Esophagus muscularis mucosa (tissue), 4 donors: Measurements from ENCODE around the gene TMEM33. TPM values are rescaled to one million over a fixed set of nuclear protein-coding genes. Genes with fewer than 3 reads are reported as not detected.

ENCODE experiments used
- DNase-seq: peaks from one replicate; pipeline ENCODE4 v3.0.0-alpha.2; 2017; ENCODE audit errors: extremely low spot score
- H3K27ac ChIP-seq, 4 donors: fragments of 200-600 bp; sonication (generic); replicated peaks in 1 of 4; 1 replicate in 3 of 4; 2 replicates in 1 of 4; pipeline ENCODE4 v1.5.1; 2016 to 2019; ENCODE audit warnings: mild to moderate bottlenecking in 1 of 4
- H3K27me3 ChIP-seq, 4 donors: fragments of 200-600 bp; sonication (generic); one replicate each; pipeline versions ENCODE4 v1.5.1 to v1.6.0; 2016 to 2019
- H3K36me3 ChIP-seq, 4 donors: fragments of 200-600 bp; sonication (generic); one replicate each; pipeline ENCODE4 v1.5.1; 2016 to 2019
- H3K4me1 ChIP-seq, 4 donors: fragments of 200-600 bp; sonication (generic); one replicate each; pipeline ENCODE4 v1.5.1; 2016 to 2019
- H3K4me3 ChIP-seq, 4 donors: fragments of 200-600 bp; sonication (generic); 1 replicate in 2 of 4; 2 replicates in 2 of 4; pipeline ENCODE4 v1.5.1; 2016 to 2019; ENCODE audit warnings: mild to moderate bottlenecking in 4 of 4, moderate library complexity in 1 of 4
- H3K9me3 ChIP-seq, 4 donors: fragments of 200-600 bp; sonication (generic); 1 replicate in 3 of 4; 2 replicates in 1 of 4; pipeline ENCODE4 v1.5.1; 2016 to 2019
- EP300 ChIP-seq: sonication (generic); formaldehyde crosslinking; IDR thresholded peaks from one replicate; pipeline ENCODE4 v1.6.1; 2017; ENCODE audit warnings: antibody characterized with exemption
- POLR2A ChIP-seq: fragments of 450-650 bp; IDR thresholded peaks from one replicate; pipeline ENCODE4 v1.6.1; 2017; ENCODE audit warnings: antibody characterized with exemption, moderate library complexity, mild to moderate bottlenecking, low read depth
- POLR2AphosphoS5 ChIP-seq, 2 donors: sonication (generic); formaldehyde crosslinking; IDR thresholded peaks; one replicate each; pipeline ENCODE4 v1.6.1; 2017; ENCODE audit warnings: antibody characterized with exemption in 2 of 2
- WGBS: methylation state at CpG from one replicate; pipeline ENCODE4 v1.1.5; 2018; 5-methylcytosine and 5-hydroxymethylcytosine counted together
- intact Hi-C: fragments of 100-400 bp; cut with DNase I; formaldehyde crosslinking; loops from one replicate; pipeline ENCODE4 v1.15.1; 2023
- total RNA-seq, 4 donors: library from RNA; depleted of rRNA; stranded (reverse); fragments of >200 nt; gene quantifications; one replicate each; pipeline versions ENCODE4 v1.1.0 to v1.2.1, GENCODE V29; 2016
- TF ChIP-seq, protein P1 (sequence below), 3 experiments: fragments of 200-600 bp in 2 of 3; fragments of 450-650 bp in 1 of 3; sonication (generic) in 2 of 3; IDR thresholded peaks; one replicate each; pipeline ENCODE4 v1.5.1; 2017 to 2019; ENCODE audit warnings: antibody characterized with exemption in 3 of 3, mild to moderate bottlenecking in 2 of 3, moderate library complexity in 1 of 3

Gene TMEM33
- total RNA-seq, 4 donors from 2014 or later, result 15.4 to 34.8 (median 26.3) TPM

DNA sequence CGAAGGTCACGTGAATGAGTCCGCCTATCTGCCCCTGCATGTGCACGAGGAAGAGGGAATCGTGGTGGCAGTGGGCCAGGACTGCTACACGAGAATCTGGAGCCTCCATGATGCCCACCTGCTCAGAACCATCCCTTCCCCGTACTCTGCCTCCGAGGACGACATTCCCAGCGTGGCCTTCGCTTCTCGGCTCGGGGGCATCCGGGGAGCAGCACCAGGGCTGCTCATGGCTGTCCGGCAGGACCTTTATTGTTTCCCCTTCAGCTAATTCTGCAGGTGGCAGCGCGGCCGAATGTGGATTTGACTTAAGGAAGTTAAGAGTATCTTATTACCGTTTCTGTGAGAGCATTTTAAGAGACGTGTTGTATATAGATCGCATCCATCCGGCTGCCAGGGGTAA is 47.5 kb downstream of the TMEM33 start:
- Histone ChIP-seq H3K27ac (no peak overlapping the region), H3K4me1 (no peaks in the 10 kb centered on the region), H3K36me3 (no peaks in the 10 kb centered on the region), H3K4me3 (no peak overlapping the region), H3K27me3 (no peaks in the 10 kb centered on the region), H3K9me3 (no peaks in the 10 kb centered on the region)
- DNase-seq, result no peak
- intact Hi-C loops, result no loop called here
- WGBS, result 92% methylated on average over 13 of the region's 22 CpGs
- TF ChIP-seq EP300 (no peak), POLR2AphosphoS5 (IDR thresholded peaks at IDR 0.05) (no peak)
- TF ChIP-seq, protein P1, sequence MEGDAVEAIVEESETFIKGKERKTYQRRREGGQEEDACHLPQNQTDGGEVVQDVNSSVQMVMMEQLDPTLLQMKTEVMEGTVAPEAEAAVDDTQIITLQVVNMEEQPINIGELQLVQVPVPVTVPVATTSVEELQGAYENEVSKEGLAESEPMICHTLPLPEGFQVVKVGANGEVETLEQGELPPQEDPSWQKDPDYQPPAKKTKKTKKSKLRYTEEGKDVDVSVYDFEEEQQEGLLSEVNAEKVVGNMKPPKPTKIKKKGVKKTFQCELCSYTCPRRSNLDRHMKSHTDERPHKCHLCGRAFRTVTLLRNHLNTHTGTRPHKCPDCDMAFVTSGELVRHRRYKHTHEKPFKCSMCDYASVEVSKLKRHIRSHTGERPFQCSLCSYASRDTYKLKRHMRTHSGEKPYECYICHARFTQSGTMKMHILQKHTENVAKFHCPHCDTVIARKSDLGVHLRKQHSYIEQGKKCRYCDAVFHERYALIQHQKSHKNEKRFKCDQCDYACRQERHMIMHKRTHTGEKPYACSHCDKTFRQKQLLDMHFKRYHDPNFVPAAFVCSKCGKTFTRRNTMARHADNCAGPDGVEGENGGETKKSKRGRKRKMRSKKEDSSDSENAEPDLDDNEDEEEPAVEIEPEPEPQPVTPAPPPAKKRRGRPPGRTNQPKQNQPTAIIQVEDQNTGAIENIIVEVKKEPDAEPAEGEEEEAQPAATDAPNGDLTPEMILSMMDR (IDR thresholded peaks at IDR 0.05), result no peak

DNA sequence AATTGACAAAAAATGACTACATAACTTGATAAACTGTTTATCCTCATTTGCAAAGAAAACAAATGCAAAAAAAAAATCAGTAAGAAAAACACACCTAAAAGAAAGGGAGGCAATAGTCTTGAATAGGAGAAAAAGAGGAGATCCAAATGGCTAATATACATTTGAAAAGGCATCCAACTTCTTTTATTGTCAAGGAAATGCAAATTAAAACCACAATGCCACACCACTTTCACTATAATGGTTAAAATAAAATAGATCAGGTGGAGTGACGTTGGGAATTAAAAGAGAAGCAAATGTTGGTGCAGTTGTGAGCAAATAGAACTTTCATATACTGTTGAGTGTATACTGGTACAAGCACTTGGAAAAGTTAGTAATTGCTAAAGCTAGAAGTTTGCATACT is 49.9 kb downstream of the TMEM33 start:
- Histone ChIP-seq H3K9me3 (no peaks in the 10 kb centered on the region), H3K36me3 (no peaks in the 10 kb centered on the region), H3K4me3 (no peak overlapping the region), H3K27ac (no peak overlapping the region), H3K4me1 (peaks cover 3 to 11% (median 9%) of the 10 kb centered on the region in 4 donors), H3K27me3 (no peaks in the 10 kb centered on the region)
- TF ChIP-seq, protein P1 (IDR thresholded peaks at IDR 0.05), result no peak
- TF ChIP-seq POLR2AphosphoS5 (IDR thresholded peaks at IDR 0.05) (no peak), POLR2A (no peak), EP300 (no peak)
- WGBS, result 44% methylated on average over 1 of the region's 1 CpG
- no peak for DNase-seq
- intact Hi-C loops, result no loop called here

DNA sequence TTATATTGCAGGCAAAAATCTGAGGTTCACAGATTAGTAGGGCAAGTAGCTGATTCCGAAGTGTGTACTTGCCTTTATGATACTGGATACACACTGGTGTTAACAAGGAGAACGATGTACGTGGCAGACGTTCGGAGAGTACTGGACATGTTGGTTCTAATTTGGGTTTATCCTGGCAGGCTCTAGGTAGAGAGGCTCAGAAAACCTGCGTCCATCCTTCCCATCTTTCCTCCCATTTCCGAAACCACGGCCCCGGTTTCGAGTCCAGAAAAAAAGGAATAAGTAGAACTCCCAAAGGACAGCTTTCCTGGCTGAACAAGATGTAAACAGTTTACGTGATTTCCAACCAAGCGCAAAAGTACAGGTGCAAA is 54.8 kb downstream of the TMEM33 start:
- intact Hi-C loops, result loop anchor here (5.0 kb wide), 1 partner anchor 53 kb away; the partner anchor contains the start of gene TMEM33
- WGBS, result under 1% methylated on average over 12 of the region's 12 CpGs
- no peak for DNase-seq
- Histone ChIP-seq H3K36me3 (no peaks in the 10 kb centered on the region), H3K4me3 (peak overlapping the region; percentile 78 to 99 (median 84)), H3K4me1 (peaks cover 27 to 34% (median 33%) of the 10 kb centered on the region in 4 donors), H3K27ac (peak overlapping the region; percentile 87 to 90 (median 88)), H3K27me3 (no peaks in the 10 kb centered on the region), H3K9me3 (no peaks in the 10 kb centered on the region)
- TF ChIP-seq POLR2AphosphoS5 (IDR thresholded peaks at IDR 0.05) (no peak), POLR2A (no peak), EP300 (no peak)
- TF ChIP-seq, protein P1 (IDR thresholded peaks at IDR 0.05), result no peak

DNA sequence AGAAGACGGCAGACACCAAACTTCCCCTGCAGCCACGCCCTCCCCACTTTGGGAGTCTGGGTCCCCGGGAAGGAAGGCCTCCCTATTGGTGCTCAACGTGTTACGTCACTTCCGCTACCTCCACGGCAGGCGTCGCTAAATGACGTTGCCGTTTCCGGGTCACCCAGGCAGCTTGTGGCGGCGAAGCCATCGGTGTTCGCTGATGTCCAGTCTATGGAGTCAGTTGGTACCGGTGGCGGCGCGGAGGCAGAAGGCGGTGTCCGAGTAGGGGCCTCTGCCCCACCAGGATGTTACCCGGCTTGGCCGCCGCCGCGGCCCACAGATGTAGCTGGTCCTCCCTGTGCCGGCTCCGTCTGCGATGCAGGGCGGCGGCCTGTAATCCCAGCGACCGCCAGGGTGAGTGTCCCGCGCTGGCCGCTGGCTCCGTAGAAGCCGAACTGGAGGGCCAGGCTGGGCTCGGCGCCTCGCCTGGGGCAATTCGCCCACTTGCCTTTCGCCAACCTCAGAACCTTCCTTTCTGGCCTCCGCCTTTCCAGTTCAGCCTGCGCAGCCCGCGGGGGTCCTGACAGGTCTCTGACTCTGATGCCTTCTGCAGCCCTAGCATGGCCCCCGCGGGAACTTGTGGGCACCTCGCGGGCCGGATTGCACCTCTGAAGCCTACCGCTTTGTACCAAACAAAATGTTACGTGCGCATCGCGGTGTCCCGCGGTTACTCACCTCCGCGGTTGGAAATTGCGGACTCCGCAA is 55.3 kb downstream of the TMEM33 start, which contains the start of gene SLC30A9:
TSS of gene SLC30A9 (plus strand) at position 166 of the 747 bp plus-strand sequence. CDS start at position 288, 122 bp downstream.
- H3K27ac ChIP-seq, result peak within 1 kb of the TSS; percentile 87 to 90 (median 88)
- peak; percentile 99 for DNase-seq
- H3K4me3 ChIP-seq, result peak within 1 kb of the TSS; percentile 78 to 99 (median 84)
- H3K4me1 ChIP-seq, result peaks cover 27 to 34% (median 33%) of the 10 kb centered on the region in 4 donors
- TF ChIP-seq EP300 (no peak), POLR2AphosphoS5 (IDR thresholded peaks at IDR 0.05) (peak; percentile 98 to 100), POLR2A (peak; percentile 58)
- TF ChIP-seq, protein P1 (IDR thresholded peaks at IDR 0.05), result peak in 2 of 3 experiments; percentile 19 to 59
- WGBS, result 2% methylated on average over 28 of the region's 64 CpGs
- H3K9me3 ChIP-seq, result no peaks in the 10 kb centered on the region
- no peaks in the 10 kb centered on the region for H3K27me3 ChIP-seq
- intact Hi-C loops, result loop anchor here (5.0 kb wide), 1 partner anchor 53 kb away; the partner anchor contains the start of gene TMEM33
- no peaks in the 10 kb centered on the region for H3K36me3 ChIP-seq
